ENCODE measurements around the gene PLPPR5.
"Not testable (repeated sequence)": the region's sequence is repeated elsewhere in the genome, so short reads cannot be mapped to it uniquely, and the experiment has no call there.

The PLPPR5 gene

DNA sequence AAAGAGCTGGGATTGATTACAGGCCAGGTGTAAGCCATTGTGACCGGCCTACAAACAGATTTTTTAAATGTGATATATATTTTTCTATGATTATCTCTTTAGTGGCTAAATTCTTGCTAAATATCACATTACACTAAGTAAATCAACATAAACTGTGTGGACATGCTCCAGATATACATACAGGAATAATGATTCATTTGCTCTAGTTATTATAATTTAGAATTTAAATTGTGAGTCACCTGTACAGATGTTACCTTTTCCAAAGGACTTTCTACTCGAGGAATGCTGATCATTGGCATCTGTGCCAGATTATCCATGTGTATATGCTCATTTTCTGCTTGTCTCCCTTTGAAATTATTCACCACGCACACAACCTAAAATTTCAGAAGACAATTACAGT is 90.1 kb downstream of the PLPPR5 start:
- ATAC-seq (no peak), DNase-seq (no peak)

DNA sequence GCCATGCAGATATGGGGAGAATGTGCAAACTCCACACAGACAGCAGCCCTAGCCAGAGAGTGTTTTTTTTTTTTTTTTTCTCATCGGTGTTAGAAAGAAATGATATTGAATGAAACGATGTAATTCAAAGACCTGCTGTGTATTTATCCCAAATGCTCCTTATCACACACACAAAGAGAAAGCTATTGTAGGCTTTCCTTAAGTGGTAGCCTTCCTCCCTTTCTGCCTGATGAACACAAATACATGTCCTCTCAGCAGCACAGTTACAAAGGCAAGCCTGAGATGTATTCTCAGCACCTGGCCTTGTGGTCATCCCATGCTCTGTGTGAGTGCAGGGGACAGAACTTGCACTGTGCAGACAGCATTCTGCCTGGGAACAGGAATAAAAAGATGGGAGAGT is 93.8 kb downstream of the PLPPR5 start:
- ATAC-seq (no peak), DNase-seq (no peak)

DNA sequence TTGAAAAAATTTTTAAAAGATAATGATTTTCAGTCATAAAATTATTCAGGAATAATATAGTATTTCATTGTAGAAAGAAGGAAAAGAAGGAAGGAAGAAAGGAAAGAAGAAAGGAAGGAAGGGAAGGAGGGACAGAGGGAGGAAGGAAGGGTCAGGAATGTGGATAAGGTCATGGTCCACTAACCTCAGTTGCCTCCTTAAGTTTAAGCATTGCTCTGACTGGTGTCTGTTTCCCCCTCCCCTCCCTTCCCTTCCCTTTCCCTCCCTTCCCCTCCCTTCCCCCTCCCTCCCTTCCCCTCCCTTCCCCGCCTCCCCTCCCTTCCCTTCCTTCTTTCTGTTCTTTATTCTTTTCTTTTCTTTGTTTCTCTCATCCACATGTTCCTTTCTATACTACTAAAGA is 95.7 kb downstream of the PLPPR5 start:
- DNase-seq (no peak), ATAC-seq (no peak)

DNA sequence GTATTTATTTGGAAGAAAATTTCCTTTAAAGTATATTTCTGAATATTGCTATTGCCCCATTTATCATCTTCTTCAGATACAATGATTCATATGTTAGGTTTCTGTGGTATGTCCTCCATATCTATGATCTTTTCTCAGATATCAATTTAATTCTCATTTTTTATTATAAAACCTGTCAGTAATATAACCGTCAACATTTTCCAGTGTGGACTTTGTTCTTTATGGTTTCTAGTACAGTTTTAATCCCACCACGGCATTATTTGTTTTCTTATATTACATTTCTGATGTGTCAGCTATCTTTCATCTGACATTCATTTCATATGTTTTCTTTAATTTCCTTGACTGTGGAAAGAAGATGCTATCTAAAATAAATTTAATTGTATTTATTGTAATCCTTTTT is 97.9 kb downstream of the PLPPR5 start:
- DNase-seq: no peak
- no peak for ATAC-seq

DNA sequence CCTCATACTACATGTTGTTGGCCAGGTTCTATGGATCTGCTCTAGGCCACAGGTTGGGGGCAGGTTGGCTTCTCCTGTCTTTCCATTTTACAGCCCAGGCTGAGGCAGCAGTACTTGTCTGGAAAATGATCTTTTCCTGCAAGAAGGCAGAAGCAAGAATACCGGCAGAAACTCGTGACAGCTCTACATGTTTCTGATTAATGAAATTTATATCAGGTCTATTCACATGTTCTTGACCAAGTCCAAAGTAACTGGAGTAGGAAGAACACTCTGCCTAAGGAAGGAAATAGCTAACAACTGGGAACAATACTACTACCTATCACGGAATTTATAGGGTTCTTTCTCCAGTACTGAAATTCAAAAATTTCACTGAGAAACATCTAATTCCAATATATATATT is 98.3 kb downstream of the PLPPR5 start:
- ATAC-seq (no peak), DNase-seq (no peak)

DNA sequence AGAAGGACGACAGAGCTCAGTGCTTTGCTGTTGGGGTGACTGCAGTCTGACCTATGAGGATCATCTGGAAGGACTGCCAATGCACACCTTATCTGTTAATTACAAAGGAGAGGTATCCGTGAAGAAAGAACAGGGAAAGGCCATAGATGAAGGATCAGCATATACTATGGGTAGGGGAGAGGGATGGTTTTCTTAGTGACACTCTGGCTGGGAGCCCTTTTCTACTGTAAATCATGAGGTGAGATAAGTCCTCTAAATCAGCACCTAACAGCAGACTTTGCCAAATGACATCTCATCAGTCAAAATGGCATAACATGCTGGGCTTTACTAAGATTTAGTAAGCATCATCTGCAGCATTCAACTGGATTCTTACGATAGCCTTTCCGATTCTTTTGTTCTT is 100.0 kb downstream of the PLPPR5 start:
- no peak for DNase-seq
- ATAC-seq: no peak

DNA sequence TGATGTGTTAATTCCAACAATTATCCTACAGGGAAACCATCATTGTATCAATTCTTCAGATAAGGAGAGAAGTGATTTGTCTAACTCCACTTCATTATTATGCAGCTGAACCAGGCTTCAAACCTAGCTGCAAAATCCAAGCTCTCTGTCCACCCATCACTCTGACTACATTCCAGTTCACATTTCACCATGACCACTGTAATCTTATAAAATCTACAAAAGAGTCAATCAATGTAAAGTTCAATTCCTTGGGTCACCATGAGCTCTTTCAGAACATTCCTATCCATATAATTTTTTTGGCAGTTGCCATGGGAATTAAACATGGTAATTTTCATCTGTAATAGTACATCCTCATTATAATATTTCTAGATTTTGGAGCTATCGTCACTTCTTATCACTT is 100.9 kb downstream of the PLPPR5 start:
- no peak for DNase-seq
- no peak for ATAC-seq

DNA sequence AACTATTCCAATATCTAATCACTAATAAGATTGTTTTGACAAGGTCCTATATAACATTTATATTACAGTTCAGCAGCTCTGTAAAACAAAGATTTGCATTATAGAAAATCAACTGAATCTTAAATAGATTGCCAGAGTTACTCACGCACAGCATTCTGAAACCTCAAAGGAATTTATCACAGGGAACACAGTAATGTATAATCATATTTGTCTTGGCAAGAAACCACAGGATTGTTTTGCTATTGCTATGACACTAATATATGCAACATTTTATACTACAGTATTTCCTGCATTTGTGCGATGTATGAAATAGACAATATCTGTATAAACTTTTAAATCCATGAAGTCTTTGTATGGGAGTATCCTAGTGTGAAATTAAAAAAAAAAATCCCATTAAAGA is 101.4 kb downstream of the PLPPR5 start:
- DNase-seq (no peak), ATAC-seq (no peak)

DNA sequence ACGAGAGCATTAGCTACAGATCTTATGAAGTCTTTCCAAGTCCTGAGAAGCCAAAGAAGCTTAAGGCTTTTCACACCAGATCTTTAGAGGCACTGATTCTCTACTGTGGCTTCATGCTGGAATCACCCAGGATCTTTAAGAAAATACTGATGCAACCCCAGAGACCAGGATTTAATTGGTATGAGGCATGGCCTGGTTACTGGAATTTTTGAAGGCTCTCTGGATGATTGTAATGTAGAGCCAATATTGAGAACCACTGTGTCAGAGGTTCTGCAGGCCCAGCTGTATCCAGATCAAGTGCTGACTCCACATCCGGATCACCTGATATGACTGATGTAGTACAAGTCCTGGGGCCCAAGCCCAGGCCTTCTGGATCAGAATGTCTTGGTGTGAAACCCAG is 105.7 kb downstream of the PLPPR5 start:
- ATAC-seq (no peak), DNase-seq (no peak)

DNA sequence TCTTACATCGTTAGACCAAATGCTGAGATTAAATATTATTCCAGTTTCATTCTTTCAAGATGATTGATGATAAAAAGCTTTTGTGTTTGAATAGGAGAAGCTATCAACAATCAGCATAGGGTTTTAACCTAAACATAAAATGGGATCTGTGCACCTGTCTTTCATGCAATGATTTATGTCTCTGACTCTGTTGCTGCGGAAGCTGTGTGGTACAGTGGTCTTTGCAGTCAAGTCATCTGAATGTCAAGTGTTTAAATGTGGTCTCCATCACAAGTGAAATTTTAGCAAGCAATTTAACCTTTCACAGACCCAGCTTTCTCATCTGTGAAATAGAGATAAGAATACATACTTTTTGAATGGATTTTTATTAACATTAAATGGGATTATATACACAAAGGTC is 107.2 kb downstream of the PLPPR5 start:
- ATAC-seq (no peak), DNase-seq (no peak)

DNA sequence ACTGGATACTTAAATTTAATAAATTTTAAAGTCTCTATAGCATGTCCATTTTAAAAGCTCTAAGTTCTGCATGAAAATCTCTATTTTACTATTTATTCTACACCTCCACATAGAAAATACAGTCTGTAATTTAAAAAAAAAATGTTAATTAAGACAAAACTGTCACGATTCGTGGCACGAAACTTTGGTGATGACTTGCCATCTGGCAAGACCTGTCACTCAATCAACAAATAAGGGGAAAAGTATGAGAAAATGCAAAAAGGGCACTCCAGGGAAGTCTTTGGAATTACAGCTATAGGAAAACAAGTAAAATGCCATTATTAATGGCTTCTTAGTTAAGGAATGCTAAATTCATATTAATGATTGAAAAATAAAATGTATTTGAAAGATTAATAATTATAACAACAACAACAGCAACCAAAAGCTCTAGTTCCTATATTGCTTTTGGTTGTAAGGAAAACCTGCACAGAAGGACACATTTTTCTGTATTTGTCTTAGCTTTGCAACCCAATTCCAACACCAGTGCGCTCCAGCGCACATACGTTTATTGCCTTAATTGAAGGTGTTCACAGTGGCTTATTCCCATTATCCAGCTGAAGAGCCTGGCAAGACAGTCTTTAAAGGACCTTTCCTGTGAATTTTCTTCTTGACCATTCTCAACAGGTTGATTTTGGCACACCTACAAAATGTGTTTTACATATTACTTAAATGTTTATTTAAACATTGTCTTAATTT is 107.8 kb downstream of the PLPPR5 start:
- no peak for ATAC-seq
- DNase-seq: no peak

DNA sequence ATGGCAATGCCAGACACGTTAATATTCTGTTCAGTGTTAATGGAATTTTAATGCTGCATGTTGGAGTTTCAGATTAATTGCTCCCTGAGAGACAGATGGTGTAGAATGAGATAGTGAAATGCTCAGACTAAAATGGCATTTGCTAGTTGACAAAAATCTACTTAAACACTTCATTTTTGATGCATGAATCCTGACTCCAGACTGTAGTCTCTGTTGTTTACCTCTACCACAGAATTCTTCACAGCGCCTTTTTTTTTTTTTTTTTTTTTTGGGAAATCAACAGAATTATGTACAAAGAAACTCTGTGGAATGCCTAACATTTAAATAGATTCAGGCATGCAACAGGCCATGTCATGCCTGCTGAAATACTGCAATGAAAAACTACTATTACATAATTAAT is 111.3 kb downstream of the PLPPR5 start:
- DNase-seq: no peak
- ATAC-seq: no peak

DNA sequence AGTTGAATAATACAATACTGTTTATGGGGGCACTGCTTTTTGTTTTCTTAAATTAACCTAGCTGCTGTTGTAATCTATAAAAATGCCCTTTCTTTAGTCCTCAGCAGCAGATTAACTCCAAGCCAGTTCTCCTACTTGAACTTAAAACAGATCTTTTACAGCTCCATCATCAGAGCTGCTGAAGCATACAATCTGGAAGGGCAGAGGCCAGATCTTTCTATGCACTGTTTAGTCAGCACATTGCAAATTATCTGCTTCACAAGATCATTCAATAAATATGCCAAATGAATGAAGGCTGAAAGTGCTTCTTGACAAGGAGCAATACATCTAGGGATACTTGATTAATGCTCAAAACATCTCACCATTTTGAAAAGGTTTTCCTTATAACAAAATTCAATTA is 115.8 kb downstream of the PLPPR5 start:
- ATAC-seq: no peak
- no peak for DNase-seq

DNA sequence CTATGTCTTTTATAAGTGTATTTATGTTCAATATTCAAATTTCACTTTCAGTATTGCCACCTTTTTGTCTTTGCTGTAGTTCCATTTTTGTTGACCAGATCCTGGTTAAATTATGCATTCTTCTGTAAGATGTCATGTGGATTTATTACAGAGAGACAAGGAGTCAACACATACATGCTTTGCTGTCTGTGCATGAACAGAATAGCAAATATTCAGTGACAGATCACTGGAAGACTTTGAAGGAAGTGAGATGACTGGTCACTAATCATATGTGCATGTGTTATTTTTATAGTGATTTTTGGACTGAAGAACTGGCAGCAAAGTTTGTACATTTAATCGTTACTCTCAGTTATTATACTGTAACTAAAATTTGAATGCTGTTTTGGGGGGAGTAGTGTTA is 117.2 kb downstream of the PLPPR5 start:
- ATAC-seq: no peak
- no peak for DNase-seq

DNA sequence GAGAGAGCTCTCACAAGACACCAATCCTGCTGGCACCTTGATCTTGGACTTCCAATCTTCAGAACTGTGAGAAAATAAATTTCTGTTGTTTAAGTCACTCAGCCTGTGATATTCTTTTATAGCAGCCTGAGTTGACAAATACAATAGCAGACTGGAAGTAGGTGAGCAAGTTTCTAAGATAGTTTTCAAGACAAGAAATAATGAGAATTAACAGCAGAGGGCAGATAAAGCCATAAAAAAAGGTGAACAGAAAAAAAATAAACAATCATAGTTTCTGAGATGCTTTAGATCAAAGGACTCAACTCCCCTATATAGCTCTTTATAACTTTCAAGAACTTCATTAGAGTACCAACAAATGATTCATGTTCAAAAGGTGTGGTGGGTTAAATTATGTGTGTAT is 119.8 kb downstream of the PLPPR5 start:
- no peak for DNase-seq
- ATAC-seq: no peak

DNA sequence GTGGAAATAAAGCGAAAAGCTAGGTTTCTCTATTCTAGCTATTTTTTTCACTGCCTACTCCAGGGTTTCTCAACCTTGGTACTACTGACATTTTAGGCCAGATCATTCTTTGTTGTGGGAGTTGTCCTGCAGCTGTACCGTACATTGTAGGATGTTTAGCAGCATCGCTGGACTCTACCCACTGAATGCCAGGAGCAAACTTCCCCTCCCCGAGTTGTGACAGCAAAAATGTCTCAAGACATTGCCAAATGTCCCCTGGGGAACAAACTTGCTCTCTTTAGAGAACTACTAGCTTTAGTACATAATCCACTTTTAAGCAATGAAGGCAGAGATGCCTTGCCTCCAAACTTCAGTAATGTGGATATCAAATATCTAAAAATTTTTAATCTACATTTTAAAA is 122.8 kb downstream of the PLPPR5 start:
- ATAC-seq: no peak
- DNase-seq: no peak

DNA sequence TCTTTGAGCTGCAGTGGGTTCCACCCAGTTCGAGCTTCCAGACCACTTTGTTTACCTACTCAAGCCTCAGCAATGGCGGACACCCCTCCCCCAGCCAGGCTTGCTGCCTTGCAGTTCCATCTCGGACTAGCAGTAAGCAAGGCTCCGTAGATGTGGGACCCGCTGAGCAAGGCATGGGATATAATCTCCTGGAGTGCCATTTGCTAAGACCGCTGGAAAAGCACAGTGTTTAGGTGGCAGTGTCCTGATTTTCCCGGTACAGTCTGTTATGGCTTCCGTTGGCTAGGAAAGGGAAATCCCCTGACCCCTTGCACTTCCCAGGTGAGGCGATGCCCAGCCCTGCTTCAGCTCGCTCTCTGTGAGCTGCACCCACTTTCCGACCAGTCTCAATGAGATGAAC is 123.4 kb downstream of the PLPPR5 start:
- ATAC-seq, DNase-seq: not testable (repeated sequence)

DNA sequence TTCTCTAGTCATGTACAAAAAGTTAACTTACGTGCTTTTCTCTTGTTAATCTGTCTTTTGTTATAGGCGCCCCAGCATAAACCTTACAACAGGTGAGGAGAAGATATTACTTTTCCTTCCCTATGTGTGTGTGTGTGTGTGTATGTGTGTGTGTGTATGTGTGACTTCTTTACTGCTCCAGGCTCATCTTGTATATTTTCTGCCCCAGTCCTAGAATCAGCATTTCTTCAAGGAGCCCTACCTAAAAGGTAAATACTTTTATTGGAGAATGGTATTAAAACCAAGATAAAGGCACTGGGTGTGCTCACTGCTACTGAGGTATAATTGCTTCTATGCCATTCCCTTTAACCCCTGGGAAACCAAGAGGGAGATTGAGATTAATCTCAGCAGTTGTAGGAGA is 129.8 kb downstream of the PLPPR5 start:
- ATAC-seq: no peak
- DNase-seq: no peak

DNA sequence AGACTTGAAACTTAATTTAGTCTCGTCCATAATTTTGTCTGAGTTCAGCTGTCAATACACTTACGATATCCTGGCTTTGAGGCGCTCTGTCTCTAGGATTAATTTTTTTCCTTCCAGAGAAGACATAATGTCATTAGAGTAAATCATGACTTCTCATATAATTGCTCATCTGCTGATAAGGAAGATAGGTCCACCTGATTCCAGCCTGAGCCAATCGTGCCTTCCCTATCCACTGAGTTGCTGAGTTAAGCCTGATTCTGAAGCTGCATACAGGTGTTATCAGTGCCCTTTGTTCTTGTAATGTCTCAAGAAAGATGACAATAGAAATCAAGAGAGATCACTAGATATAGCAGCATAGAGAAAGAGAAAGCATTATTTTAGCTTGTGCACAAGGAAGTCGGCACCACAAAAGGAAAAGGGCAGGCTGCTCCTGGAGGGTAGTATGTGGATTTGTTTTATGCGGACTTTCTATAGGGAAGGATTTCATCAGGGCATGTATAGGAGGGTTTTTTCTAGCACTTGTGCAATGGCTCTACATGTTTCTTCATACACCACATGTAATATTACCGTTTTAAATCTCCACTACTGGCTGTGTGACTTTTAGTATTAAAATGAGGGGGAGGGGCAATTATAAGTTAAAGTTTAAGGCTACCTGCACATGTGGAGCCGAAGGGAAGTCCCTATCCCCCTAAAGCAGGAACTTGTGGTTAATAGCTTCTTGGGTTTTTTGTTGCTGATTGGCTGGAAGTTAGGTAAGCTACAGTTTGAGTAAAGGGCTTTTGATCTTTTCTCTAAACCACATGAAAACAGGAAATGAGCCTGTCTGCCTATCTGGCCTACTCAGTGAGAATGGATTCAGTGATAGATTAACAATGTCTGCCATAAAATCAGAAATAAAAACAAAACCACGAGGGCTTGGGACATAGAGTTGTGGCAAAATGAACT is 133.4 kb downstream of the PLPPR5 start:
- DNase-seq (peak; percentile 6), ATAC-seq (peak; percentile 91)

DNA sequence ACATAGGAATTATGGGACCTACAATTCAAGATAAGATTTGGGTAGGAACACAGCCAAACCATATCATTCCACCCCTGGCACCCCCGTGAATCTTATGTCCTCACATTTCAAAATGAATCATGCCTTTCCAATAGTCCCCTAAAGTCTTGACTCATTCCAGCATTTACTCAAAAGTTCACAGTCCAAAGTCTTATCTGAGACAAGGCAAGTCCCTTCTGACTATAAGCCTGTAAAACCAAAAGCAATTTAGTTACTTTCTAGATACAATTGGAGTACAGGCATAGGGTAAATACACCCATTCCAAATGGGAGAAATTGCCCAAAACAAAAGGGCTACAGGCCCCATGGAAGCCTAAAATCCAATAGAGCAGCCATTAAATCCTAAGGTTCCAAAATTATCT is 138.9 kb downstream of the PLPPR5 start:
- DNase-seq: no peak

DNA sequence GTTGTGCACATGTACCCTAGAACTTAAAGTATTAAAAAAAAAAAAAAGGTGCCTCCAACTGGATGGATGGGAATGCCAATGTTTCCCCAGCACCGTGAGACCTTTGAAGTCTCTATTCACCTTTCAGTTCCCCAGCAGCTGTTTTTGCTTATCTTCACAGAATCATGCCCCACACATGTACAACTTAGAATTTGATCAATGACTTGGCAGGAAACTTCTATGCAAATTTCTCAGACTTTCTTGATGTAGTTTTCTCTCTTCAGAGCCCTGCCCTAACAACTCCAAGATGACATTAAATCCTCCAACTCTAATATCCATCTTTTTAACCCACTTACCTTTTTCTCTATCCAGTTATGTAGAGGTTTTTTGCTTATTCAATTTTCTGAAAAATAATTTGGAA is 144.3 kb downstream of the PLPPR5 start:
- ATAC-seq (no peak), DNase-seq (no peak)

More for the DNA sequence above, 138.9 kb downstream of the PLPPR5 start:
- ATAC-seq: no peak

DNA sequence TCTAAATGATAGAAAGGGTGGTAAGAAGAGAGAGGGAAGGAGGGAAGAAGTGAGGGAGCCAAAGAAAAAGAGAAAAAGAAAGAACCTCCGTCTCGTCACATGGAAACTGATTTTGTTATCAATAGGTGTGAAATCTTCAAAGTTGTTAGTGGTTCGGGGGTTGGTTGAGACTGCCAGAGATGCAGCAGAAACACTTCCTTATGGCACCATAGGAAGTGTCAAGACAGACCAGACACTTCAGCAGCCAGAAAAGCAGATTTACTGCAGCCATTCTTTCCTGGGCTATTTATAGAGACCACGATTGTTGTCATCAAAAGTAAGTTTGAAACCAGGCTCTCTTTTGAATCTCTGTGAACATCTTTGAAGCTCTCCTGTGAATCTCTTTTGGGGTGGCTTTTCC is 150.5 kb downstream of the PLPPR5 start:
- no peak for ATAC-seq
- no peak for DNase-seq

DNA sequence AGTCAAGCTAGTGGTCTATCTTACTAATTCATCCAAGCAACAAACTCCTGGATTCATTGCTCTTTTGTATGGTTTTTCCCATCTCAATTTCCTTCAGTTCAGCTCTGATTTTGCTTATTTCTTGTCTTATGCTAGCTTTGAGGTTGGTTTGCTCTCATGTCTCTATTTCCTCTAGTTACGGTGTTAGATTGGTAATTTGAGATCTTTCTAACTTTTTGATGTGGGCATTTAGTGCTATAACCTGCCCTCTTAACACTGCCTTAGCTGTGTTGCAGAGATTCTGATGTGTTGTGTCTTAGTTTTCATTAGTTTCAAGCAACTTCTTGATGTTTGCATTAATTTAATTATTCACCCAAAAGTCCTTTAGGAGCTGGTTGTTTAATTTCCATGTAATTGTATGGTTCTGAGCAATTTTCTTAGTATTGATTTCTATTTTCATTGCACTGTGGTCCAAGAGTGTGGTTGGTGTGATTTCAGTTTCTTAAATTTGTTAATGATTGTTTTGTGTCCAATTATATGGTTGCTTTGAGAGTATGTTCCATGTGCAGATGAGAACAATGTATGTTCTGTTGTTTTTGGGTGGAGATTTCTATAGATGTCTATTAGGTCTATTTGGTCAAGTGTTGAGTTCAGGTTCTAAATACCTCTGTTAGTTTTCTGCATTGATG is 154.6 kb downstream of the PLPPR5 start:
- DNase-seq: no peak
- ATAC-seq: no peak

Data from stimulated activated naive CD8-positive, alpha-beta T cell treated with anti-CD3 and anti-CD28 coated beads, Interleukin-15, Interleukin-2, amounts not matched to agents 100 U/mL and 50 U/mL, for 24 hours (primary cell).